NCI-H2107 (cell line): ENCODE results near the gene SLC2A9.
"Not testable (repeated sequence)": the region's sequence is repeated elsewhere in the genome, so short reads cannot be mapped to it uniquely, and the experiment has no call there.

ENCODE experiments used
- DNase-seq: peaks from one replicate; lab custom pipeline; 2025; lab: John Stamatoyannopoulos, UW

SLC2A9 gene

DNA sequence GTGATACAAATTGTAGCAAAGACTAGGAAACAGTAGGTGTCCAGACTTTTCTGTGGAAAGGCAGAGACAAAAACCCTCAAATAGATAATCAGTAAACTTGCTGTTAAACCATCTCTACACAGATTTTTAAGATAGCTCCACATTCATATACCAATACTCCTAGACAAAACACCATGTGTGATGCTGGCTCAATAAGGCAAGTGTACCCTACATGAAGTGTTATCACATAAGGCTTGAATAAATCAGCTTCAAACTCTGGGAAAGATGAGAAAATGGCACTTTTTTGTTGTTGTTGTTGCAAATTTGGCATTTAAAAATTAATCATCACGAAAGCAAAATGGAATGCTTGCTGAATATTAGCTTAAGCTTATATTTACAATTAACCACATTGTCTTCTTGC lies 194.7 kb downstream of the SLC2A9 start:
- DNase-seq, result no peak

DNA sequence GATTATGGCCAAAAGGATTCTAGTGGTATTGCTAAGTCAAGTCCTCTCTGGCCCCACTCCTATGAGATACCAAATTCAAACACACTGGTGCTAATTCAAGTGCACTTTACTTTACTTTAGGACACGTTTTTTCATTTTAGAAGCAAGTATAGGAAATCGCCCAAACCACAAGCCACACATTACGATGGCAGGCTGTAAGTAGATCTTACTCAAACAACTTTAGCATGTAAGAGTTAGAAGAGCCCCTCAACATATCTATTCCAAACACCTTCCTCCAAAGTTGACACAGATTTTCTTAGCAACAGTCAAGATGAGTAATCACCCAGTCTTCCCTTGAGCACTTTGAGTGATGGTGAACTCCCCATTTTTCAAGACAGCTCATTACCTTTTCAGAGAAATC lies 196.2 kb downstream of the SLC2A9 start:
- no peak for DNase-seq

DNA sequence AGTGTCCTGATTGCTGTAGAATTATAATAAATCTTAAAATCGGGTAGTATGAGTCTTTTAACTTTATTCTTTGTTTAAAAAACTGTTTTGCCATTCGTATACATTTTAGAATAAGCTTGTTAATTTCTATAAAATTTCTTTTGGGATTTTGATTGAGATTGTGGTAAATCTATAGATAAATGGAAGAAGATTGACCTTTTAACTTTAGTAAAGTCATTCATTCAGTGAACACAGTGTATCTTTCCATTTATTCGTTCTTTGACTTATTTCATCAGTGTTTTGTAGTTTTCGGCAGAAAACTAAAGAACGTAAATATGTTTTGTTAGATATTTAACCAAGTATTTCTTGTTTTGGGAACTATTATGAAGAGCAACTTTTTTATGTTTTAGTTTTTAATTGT lies 201.0 kb downstream of the SLC2A9 start:
- no peak for DNase-seq

DNA sequence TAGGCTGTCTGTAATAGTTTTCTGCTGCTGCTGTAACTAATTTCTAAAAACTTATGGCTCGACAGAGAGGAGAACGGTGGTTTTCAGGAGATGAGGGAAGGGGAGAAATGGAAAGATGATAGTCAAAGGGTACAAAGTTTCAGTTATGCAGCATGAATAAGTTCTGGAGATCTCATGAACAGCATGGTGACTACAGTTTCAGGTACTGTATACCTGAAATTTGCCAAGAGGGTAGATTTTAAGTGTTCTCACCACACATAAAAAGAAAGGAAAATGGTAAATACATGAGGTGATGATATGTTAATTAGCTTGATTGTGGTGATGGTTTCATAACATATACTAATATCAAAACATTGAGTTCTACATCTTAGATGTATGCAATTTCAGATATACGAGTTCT lies 205.0 kb downstream of the SLC2A9 start:
- no peak for DNase-seq

DNA sequence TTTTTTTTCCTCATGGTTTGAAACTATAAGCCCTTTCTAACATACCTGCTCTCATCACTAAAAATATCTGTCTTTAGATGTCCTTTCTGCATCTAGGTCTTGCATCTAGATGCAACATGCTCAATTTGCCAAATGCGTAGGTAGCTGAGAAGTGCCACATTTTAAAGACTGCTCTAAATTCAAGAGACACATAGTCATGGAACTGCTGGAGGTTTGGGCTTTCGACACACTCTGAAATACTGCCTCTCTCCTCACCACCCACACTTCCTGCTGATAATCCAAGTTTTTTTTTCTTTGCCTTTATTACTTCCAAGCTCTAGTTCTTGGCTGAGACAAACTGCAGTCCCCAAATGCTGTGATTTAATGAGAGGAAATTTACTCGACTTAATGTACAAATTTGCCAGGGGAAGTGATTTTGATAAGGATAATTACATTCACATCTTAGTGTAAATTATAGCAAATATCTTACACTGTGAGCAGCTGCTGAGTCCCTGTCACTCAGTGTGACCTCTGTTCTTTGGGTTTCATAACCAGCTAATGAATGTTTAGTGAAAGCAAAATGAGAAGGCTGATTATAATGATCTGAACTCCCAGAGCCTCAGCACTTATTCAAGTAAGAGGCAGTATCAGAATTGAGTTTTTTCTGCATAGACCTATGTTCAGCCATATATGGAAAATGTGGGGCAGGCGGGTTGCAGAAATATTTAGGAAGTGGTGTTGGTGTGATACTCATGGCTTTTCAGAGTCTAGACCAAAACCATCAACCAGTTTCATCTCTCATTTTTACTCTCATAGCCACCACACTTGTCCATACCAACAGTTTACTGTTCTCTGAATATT lies 208.6 kb downstream of the SLC2A9 start:
- DNase-seq, result no peak

DNA sequence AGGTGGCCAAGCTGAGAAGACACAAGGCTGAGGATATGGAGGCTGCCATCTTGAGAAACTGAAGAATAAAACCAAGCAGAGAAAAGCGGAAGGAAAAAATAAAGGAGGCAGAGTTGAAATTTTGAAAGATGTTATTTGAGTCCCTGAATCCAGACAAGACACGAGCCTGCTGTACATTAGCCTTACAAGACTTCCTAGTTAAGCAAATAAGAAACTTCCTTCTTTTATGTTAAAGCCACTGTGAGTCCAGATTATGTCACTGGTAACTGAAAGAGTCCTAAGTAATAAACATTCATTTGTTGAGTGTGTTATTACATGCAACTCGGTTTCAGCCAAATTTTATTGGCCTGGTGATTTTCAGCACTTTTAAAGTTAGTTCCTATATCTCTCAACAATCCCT lies 209.5 kb downstream of the SLC2A9 start:
- DNase-seq, result no peak

DNA sequence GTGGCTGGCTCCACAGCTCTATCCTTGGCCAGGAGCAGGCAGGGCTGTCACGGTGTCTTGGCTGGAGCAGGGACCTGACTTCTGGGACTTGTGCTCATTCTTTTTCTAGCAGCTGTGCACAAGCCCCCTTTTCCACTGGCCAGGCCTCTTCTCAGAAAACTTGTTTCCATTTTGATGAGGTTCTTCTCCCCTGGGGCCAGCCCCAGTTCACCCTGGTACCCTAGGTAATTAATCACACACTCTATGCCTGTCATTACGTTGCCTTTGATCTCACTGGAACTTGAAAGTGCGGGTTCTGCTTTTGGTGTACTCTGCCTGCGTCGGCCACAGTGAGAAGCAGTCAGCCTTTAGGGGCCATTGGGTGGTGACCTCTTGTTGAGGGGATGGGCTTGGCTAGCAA lies 213.2 kb downstream of the SLC2A9 start:
- no peak for DNase-seq

DNA sequence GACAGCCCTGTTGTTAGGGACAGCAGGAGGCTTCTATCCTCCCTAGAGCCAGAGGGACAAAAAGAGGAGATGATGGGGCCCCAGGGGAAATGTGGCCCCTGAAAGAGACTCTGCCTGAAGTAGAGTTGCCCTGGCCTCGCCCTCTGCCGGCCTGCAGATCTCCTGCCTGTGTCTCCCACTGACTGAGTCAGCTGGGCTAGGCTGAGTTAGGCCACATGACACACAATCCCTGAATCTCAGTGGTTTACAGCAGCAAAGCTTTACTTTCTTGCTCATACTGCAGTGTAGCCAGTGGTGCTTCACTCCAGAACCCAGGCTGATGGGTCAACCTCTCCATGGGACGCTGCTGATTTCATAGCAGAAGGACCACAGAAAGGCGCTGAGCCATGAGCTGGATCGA lies 216.4 kb downstream of the SLC2A9 start:
- no peak for DNase-seq

DNA sequence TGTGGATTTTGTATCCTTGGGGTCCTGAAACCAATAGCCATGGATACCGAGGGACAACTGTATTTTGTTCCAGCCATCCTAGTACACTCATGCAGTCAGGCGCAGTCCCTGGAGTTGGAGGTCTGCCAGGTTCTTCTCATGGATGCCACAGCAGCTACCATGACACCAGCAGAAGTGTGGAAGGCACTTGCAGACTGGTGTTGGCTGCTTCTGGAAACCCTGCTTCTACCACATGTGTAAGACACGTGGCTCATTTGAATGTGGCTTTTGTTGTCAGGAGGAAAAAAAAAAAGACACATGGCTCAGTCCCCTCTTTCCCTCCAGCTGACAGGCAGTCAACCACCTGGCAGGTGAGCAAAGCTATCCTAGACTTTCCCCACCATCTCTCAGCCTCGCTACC lies 220.4 kb downstream of the SLC2A9 start:
- peak; percentile 57 for DNase-seq

DNA sequence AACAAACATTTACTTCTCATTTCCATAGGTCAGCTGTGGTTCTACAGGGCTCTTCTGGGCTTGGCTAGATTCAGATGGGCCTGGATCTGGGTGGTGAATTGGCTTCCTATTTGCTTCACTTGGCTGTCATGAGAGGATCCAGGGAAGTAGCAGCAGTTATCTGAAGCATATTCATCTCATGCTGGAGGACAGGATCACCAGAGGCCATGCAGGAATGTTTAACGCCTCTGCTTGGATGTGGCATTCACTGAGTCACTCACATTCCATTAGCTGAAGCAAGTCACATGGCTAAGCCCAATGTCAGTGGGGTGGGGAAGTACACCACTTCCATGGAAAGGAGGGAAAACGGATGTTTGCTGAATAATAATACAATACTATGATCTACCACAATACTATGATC lies 224.7 kb downstream of the SLC2A9 start:
- DNase-seq, result not testable (repeated sequence)

DNA sequence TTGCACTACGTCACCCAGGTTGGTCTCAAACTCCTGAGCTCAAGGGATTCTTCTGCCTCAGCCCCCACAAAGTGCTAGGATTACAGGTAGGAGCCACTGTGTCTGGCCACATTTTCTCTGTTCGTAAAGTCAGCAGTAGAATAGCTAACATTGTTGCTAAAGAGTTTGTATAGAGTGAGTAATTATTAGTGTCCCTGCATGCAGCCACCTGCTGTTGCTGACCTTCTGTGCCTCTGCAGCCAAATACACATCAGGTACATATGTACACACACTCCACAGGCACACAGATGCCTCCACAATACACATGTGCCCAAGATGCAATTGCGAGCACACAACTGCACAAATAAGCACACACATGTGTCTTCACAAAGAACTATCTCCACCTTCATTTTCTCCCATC lies 228.9 kb downstream of the SLC2A9 start:
- DNase-seq, result no peak

DNA sequence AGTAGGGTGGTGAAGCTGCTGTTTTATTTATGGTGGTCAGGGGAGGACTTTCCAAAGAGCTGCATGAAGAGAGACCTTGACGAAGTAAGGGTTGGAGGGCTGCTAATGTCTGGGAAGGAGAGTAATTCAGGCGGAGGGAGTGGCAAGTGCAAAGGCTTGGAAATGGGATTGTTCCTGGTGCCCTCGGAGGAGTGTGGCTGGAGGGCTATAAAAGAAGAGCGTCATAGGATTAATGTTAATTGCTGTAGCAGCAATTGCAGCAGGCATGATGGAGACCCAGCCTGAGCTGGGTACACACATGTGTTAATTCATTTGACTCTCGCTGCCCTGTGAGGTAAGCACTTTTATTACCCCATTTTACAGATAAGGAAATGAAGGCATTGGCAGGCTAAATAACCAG lies 235.4 kb downstream of the SLC2A9 start:
- DNase-seq, result not testable (repeated sequence)

DNA sequence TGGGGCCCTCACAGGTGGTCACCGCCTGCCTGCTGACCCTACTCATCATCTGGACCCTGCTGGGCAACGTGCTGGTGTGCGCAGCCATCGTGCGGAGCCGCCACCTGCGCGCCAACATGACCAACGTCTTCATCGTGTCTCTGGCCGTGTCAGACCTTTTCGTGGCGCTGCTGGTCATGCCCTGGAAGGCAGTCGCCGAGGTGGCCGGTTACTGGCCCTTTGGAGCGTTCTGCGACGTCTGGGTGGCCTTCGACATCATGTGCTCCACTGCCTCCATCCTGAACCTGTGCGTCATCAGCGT lies 239.2 kb downstream of the SLC2A9 start:
- DNase-seq, result no peak

DNA sequence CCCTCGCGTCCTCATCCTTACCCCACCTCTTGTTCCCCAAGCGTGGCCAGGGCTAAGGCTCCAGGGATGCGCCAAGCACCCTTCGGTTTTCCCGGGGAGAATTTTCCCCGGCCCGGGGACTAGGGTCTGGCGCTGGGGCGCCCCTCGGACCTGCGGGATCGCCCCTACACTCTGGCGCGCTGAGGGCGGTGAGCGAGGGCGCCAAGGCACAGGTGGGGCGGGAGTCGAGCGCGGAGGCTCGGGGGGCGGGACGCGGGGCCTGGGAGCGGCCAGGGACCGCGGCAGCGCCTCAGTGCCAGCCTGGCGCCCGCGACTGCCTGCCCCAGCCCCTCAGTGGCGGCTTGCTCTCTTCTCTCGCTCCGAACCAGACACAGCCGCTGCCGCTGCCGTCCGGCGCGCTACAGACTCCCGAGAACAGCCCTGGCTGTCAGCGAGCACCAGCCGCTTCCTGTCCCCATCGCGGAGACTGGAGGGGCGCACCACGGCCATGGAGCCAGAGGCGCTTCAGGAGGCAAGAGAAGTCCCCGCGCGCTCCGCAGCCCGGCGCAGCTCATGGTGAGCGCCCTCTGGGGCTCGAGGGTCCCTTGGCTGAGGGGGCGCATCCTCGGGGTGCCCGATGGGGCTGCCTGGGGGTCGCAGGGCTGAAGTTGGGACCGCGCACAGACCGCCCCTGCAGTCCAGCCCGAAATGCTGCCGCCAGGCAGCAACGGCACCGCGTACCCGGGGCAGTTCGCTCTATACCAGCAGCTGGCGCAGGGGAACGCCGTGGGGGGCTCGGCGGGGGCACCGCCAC lies 239.8 kb downstream of the SLC2A9 start, which contains the start of gene DRD5:
DRD5 (plus strand) TSS at position 292 of the 793 bp plus-strand sequence; CDS start at position 688, 396 bp downstream.
- no peak for DNase-seq
